K562 (cell line): ENCODE data around the gene NFIC. TPM values are rescaled to one million over a fixed set of nuclear protein-coding genes. Genes with fewer than 3 reads are reported as not detected.

Experiments used
- MED1 ChIP-seq: sonication (generic); formaldehyde crosslinking; IDR thresholded peaks from 2 replicates; pipeline ENCODE4 v1.8.1; 2023; ENCODE audit warnings: missing genetic modification reagents, borderline replicate concordance
- MYNN ChIP-seq, 2 experiments: sonication (generic); formaldehyde crosslinking in 1 of 2; IDR thresholded peaks; 2 replicates each; pipeline versions ENCODE4 v1.5.0 to v1.6.1; 2016 to 2020; ENCODE audit warnings: antibody characterized with exemption in 1 of 2, missing genetic modification reagents in 1 of 2
- ZNF407 ChIP-seq: fragments of 450-650 bp; IDR thresholded peaks from 2 replicates; pipeline ENCODE4 v1.6.1; 2016; ENCODE audit warnings: low read depth
- ZNF408 ChIP-seq: fragments of 250-450 bp; sonication (Bioruptor Pico); IDR thresholded peaks from 2 replicates; pipeline ENCODE4 v1.4.0; 2020; ENCODE audit warnings: low read depth, mild to moderate bottlenecking, moderate library complexity
- polyA plus RNA-seq, 8 experiments: library from polyadenylated mRNA; depleted of rRNA in 4 of 8; stranded (reverse) in 5 of 8; unstranded in 3 of 8; fragments of >200 nt; fragmentation: Nextera tagmentation in 2 of 8; fragmentation: Illumina TruSeq in 1 of 8; extraction: Ambion mirVana in 2 of 8; extraction: Trizol in 1 of 8; gene quantifications; 2 replicates each; pipeline versions ENCODE4 v1.2.1 to v1.2.3, GENCODE V29; 2011 to 2014; ENCODE audit warnings: inconsistent platforms in 1 of 8, missing spikeins in 1 of 8
- total RNA-seq, 7 experiments: library from RNA; depleted of rRNA in 6 of 7; stranded (reverse); fragments of >200 nt in 6 of 7; fragmentation: Illumina TruSeq in 2 of 7; extraction: Trizol in 2 of 7; gene quantifications; 2 replicates each; pipeline versions ENCODE4 v1.2.1 to v1.2.3, GENCODE V29; 2011 to 2021; ENCODE audit warnings: low replicate concordance in 1 of 7

NFIC gene
- total and polyA plus RNA-seq, 9 of the 15 experiments (the other 6 are each of a cell fraction or from before 2014, with no cell fraction given) = 0.71 to 62.1 (median 6.9) TPM

- TF ChIP-seq ZNF407 = no peak
- 0 out of 2 replicates have a peak, but pooled peaks have one; percentile 65 for TF ChIP-seq MED1 (CRISPR knock-in tag)
- TF ChIP-seq ZNF408 (CRISPR knock-in tag) = no peak
- TF ChIP-seq MYNN (IDR thresholded peaks at IDR 0.05) = no peak
- no peak for TF ChIP-seq MYNN (CRISPR knock-in tag; IDR thresholded peaks at IDR 0.05)
Measured at GRCh38 chr19:3444695-3445234, 78.4 kb downstream of the NFIC start (continued).
